ENCODE measurements around the gene SYTL2.

DNA sequence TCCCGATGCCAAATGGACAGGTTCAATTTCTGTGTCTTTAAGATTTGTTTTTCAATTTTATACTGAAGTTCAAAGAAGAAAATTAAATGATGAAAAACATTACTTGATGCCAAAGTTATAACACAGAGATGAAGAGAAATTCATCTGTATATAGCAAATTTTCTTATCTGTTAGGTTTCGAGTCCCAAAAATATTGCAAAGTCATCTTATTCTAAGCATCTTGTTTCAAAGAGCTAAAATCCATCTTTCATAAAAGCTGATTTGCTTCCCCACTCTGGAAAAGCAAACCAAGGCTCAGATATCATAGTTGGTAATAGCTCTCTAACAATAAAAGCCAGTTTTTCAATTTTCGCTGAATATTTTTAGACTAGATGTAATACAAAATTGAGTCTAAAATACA lies 106.0 kb downstream of the SYTL2 start:
- TF ChIP-seq, protein P1, sequence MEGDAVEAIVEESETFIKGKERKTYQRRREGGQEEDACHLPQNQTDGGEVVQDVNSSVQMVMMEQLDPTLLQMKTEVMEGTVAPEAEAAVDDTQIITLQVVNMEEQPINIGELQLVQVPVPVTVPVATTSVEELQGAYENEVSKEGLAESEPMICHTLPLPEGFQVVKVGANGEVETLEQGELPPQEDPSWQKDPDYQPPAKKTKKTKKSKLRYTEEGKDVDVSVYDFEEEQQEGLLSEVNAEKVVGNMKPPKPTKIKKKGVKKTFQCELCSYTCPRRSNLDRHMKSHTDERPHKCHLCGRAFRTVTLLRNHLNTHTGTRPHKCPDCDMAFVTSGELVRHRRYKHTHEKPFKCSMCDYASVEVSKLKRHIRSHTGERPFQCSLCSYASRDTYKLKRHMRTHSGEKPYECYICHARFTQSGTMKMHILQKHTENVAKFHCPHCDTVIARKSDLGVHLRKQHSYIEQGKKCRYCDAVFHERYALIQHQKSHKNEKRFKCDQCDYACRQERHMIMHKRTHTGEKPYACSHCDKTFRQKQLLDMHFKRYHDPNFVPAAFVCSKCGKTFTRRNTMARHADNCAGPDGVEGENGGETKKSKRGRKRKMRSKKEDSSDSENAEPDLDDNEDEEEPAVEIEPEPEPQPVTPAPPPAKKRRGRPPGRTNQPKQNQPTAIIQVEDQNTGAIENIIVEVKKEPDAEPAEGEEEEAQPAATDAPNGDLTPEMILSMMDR (conservative IDR thresholded peaks at IDR 0.05; ENCODE audit: low read depth, low read length): no peak
- no peak for TF ChIP-seq EZH2 (IDR thresholded peaks at IDR 0.05; ENCODE audit: borderline replicate concordance, low read depth, low read length, poor library complexity, severe bottlenecking)
